Measurements from ENCODE around the gene UCHL1. TPM values are rescaled to one million over a fixed set of nuclear protein-coding genes. Genes with fewer than 3 reads are reported as not detected.

UCHL1 gene
- total RNA-seq (2021; ENCODE audit: unreplicated experiment): 0.54 TPM
- not detected in 2 replicates for polyA plus RNA-seq (2012)
- not detected for Bru-seq, nascent RNA
- BruChase-seq, experiment 1, labeled RNA remaining after a 6-hour chase: percentile 4 among the genes with signal in this experiment
- not detected for BruChase-seq, experiment 2, labeled RNA remaining after a 2-hour chase
- long read RNA-seq: 0 reads

DNA sequence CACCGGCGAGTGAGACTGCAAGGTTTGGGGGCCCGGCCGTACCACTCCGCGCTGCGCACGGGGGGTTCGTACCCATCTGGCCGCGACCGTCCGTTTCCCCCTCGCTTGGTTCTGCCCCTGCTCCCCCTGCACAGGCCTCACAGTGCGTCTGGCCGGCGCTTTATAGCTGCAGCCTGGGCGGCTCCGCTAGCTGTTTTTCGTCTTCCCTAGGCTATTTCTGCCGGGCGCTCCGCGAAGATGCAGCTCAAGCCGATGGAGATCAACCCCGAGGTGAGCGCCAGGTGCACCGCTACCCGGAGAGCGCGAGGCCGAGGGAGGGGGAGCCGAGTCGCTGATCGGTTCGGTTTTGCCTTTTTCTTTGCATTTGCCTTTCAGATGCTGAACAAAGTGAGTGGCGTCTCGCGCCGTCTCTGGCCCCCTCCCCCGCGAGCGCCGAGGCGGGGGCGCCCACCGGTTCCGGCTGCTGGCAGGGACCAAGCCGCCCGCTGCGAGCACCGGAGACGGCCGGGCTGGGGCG, at the start of gene UCHL1:
Gene UCHL1 (plus strand): TSS at position 189 of the 517 bp plus-strand sequence. CDS start 49 bp downstream, at position 238.
- H3K4me3 ChIP-seq (replicated peaks in 1 of 2; ENCODE audit: low read depth in 1 of 2, low read length in 2 of 2): no peak within 1 kb of the TSS
- no peak for ATAC-seq
- no peaks in the 10 kb centered on the region for H4K20me1 ChIP-seq (ENCODE audit: insufficient read depth)
- no peak for TF ChIP-seq EGR1 (IDR thresholded peaks at IDR 0.05; ENCODE audit: low read depth)
- TF ChIP-seq, protein P1, sequence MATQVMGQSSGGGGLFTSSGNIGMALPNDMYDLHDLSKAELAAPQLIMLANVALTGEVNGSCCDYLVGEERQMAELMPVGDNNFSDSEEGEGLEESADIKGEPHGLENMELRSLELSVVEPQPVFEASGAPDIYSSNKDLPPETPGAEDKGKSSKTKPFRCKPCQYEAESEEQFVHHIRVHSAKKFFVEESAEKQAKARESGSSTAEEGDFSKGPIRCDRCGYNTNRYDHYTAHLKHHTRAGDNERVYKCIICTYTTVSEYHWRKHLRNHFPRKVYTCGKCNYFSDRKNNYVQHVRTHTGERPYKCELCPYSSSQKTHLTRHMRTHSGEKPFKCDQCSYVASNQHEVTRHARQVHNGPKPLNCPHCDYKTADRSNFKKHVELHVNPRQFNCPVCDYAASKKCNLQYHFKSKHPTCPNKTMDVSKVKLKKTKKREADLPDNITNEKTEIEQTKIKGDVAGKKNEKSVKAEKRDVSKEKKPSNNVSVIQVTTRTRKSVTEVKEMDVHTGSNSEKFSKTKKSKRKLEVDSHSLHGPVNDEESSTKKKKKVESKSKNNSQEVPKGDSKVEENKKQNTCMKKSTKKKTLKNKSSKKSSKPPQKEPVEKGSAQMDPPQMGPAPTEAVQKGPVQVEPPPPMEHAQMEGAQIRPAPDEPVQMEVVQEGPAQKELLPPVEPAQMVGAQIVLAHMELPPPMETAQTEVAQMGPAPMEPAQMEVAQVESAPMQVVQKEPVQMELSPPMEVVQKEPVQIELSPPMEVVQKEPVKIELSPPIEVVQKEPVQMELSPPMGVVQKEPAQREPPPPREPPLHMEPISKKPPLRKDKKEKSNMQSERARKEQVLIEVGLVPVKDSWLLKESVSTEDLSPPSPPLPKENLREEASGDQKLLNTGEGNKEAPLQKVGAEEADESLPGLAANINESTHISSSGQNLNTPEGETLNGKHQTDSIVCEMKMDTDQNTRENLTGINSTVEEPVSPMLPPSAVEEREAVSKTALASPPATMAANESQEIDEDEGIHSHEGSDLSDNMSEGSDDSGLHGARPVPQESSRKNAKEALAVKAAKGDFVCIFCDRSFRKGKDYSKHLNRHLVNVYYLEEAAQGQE (IDR thresholded peaks at IDR 0.05; ENCODE audit: low read depth): no peak
- no peak for TF ChIP-seq EZH2 (IDR thresholded peaks at IDR 0.05)
- TF ChIP-seq SIN3A (IDR thresholded peaks at IDR 0.05; ENCODE audit: low read depth): no peak
- TF ChIP-seq ZNF274 (IDR thresholded peaks at IDR 0.05; ENCODE audit: low read depth, low read length): no peak
- TF ChIP-seq TCF7L2 (IDR thresholded peaks at IDR 0.05; ENCODE audit: borderline replicate concordance, extremely low read depth, insufficient read depth, insufficient read length): no peak
- TF ChIP-seq, protein P2, sequence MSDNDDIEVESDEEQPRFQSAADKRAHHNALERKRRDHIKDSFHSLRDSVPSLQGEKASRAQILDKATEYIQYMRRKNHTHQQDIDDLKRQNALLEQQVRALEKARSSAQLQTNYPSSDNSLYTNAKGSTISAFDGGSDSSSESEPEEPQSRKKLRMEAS (IDR thresholded peaks at IDR 0.05): no peak
- TF ChIP-seq CBX3 (IDR thresholded peaks at IDR 0.05; ENCODE audit: low read depth): no peak
- TF ChIP-seq, protein P3, sequence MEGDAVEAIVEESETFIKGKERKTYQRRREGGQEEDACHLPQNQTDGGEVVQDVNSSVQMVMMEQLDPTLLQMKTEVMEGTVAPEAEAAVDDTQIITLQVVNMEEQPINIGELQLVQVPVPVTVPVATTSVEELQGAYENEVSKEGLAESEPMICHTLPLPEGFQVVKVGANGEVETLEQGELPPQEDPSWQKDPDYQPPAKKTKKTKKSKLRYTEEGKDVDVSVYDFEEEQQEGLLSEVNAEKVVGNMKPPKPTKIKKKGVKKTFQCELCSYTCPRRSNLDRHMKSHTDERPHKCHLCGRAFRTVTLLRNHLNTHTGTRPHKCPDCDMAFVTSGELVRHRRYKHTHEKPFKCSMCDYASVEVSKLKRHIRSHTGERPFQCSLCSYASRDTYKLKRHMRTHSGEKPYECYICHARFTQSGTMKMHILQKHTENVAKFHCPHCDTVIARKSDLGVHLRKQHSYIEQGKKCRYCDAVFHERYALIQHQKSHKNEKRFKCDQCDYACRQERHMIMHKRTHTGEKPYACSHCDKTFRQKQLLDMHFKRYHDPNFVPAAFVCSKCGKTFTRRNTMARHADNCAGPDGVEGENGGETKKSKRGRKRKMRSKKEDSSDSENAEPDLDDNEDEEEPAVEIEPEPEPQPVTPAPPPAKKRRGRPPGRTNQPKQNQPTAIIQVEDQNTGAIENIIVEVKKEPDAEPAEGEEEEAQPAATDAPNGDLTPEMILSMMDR (IDR thresholded peaks at IDR 0.05 in 2 of 3, conservative IDR thresholded peaks at IDR 0.05 in 1 of 3; ENCODE audit: borderline replicate concordance in 1 of 3, insufficient read depth in 1 of 3, low read depth in 2 of 3, low read length in 2 of 3): no peak
- no peak for TF ChIP-seq POLR2A (IDR thresholded peaks at IDR 0.05; ENCODE audit: borderline replicate concordance, extremely low read depth, insufficient read depth, insufficient read length)
- no peak for TF ChIP-seq POLR2AphosphoS5 (IDR thresholded peaks at IDR 0.05; ENCODE audit: low read depth, low read length)
- TF ChIP-seq FOSL1 (IDR thresholded peaks at IDR 0.05; ENCODE audit: low read depth): no peak
- TF ChIP-seq CEBPB (IDR thresholded peaks at IDR 0.05; ENCODE audit: low read depth): no peak
- no peak for TF ChIP-seq RAD21 (IDR thresholded peaks at IDR 0.05; ENCODE audit: low read depth)
- TF ChIP-seq YY1 (IDR thresholded peaks at IDR 0.05; ENCODE audit: extremely low read depth, insufficient replicate concordance, low read depth, low read length): no peak
- CTCF ChIA-PET: no interaction called here
- intact Hi-C loops (cut with micrococcal nuclease): no loop called here
- no peak for DNase-seq (ENCODE audit: low read depth, low spot score)
- H3K27ac ChIP-seq (ENCODE audit: low read depth, low read length): no peak within 1 kb of the TSS
- no peaks in the 10 kb centered on the region for H3K9me3 ChIP-seq (ENCODE audit: control insufficient read depth in 1 of 2, insufficient read depth in 1 of 2, low read depth in 1 of 2, low read length in 2 of 2)
- no peak within 1 kb of the TSS for H3K9ac ChIP-seq (ENCODE audit: low read length)
- no peaks in the 10 kb centered on the region for H3K9me2 ChIP-seq (ENCODE audit: insufficient read depth)
- H2AFZ ChIP-seq (ENCODE audit: low read depth, low read length, poor library complexity, severe bottlenecking): no peak within 1 kb of the TSS
- RAD21 ChIA-PET (ENCODE audit: low non-redundant PET in 1 of 2, low total read pairs in 2 of 2, uncharacterized antibody in 2 of 2, unreplicated experiment in 2 of 2): no interaction called here
- H3K27me3 ChIP-seq (ENCODE audit: insufficient read depth, low read length): no peaks in the 10 kb centered on the region
- H3K36me3 ChIP-seq (ENCODE audit: control insufficient read depth in 1 of 2, insufficient read depth in 2 of 2, low read length in 2 of 2): no peaks in the 10 kb centered on the region
- no peak within 1 kb of the TSS for H3K4me2 ChIP-seq (ENCODE audit: low read length)
- H3K79me2 ChIP-seq (ENCODE audit: insufficient read depth, low read length): no peaks in the 10 kb centered on the region
- no TSS peak for BruUV-seq (replicated peaks)
- peaks cover 0 to 8% of the 10 kb centered on the region in 2 experiments; a peak in 2 of 4 replicates for H3K4me1 ChIP-seq (ENCODE audit: control insufficient read depth in 1 of 2, insufficient read depth in 2 of 2, low read length in 2 of 2)
- POLR2A ChIA-PET: no interaction called here
